Spleen (tissue), 7 donors: Measurements from ENCODE around the gene OBSCN.

Experiments used
- CTCF ChIP-seq, 11 experiments: fragments of 200-600 bp in 7 of 11; fragments of 450-650 bp in 4 of 11; sonication (generic) in 4 of 11; IDR thresholded peaks in 8 of 11; conservative IDR thresholded peaks in 3 of 11; 1 replicate in 7 of 11; 2 replicates in 4 of 11; pipeline versions ENCODE4 v1.4.0 to v1.8.0; 2016 to 2021; ENCODE audit warnings: antibody characterized with exemption in 11 of 11, inconsistent platforms in 4 of 11, mild to moderate bottlenecking in 1 of 11
- POLR2A ChIP-seq, 3 donors: fragments of 450-650 bp; IDR thresholded peaks; one replicate each; pipeline ENCODE4 v1.5.1; 2017; ENCODE audit warnings: antibody characterized with exemption in 3 of 3, mild to moderate bottlenecking in 1 of 3
- donor health status: DM: no; HTN: no; CAD: no; lungs with moderate emphysema.
- donor health status: DM: no; HTN: no; CAD: no.
- donor health status: DM: no; HTN: no; CAD: no.

GRCh38 chr1:228314658-228315483 is 107.0 kb downstream of the OBSCN start:
- TF ChIP-seq CTCF (IDR thresholded peaks at IDR 0.05 in 8 of 11, conservative IDR thresholded peaks at IDR 0.05 in 3 of 11): no peak
- TF ChIP-seq POLR2A (IDR thresholded peaks at IDR 0.05): no peak
